Hematopoietic multipotent progenitor cell treated with erythropoietin and hydrocortisone succinate and interleukin-3 and kit ligand, for 4 days (in vitro differentiated cells): ENCODE results near the gene RGS17.
"Not testable (repeated sequence)": the region's sequence is repeated elsewhere in the genome, so short reads cannot be mapped to it uniquely, and the experiment has no call there.

ENCODE experiments used
- DNase-seq: peaks from one replicate; pipeline ENCODE4 v3.0.0-alpha.2; 2015

Gene RGS17

GRCh38 chr6:153028286-153028685 lies 102.8 kb downstream of the RGS17 start:
- no peak for DNase-seq

GRCh38 chr6:153027480-153027879 lies 103.6 kb downstream of the RGS17 start:
- DNase-seq, result no peak

GRCh38 chr6:153024709-153025017 lies 106.4 kb downstream of the RGS17 start:
- no peak for DNase-seq

DNA sequence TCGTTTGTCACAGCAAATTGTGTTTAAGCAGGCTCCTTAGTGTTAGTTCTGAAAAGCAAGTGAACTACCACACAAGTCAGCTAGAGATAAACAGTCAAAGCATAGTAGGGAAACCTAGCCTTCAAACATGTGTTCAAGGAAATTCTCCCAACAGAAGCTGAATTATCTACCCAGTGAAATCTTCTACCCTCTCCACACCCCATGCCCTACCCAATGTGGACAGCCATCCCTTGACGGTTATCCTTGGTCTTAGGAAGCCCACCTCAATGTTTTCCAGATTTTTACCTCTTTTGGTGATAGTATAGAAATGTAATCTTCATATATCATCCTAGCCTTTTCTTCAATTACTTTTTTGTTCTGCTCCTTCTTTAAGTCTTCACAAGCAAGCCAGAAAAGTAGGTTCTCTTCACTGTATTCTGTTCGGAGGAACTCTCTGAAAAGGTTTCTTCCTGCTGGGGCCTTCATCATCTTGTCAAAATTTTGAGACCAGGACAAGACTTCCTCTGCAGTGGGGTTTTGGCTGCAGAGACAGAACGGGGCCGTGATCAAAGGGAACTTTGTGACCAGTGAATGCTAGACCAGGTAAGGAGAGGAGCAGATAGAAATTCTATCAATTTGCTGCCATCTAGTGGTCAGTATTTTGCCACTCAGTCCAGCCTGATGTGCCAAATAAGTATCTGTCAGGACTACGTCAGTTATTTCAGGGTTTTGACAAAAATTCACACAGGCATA lies 106.9 kb downstream of the RGS17 start:
- peak; percentile 85 for DNase-seq

DNA sequence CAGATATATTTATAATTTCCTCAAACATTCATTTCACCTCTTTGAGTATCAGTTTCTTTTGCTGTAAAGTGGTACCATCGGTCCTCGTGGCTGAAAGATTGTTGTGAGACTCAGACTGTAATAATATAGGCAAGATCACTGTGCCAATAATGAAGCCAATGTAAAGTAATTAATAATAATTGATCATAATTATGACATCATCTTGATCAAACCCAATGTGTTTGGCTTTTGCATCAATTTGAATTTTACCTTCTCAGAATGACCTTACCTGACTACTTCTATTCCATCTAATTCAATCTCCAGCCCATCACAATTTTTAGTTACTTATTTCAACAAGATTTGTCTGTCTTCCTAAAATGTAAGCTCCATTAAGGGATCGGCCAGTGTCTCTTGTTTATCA lies 112.7 kb downstream of the RGS17 start:
- DNase-seq, result no peak

DNA sequence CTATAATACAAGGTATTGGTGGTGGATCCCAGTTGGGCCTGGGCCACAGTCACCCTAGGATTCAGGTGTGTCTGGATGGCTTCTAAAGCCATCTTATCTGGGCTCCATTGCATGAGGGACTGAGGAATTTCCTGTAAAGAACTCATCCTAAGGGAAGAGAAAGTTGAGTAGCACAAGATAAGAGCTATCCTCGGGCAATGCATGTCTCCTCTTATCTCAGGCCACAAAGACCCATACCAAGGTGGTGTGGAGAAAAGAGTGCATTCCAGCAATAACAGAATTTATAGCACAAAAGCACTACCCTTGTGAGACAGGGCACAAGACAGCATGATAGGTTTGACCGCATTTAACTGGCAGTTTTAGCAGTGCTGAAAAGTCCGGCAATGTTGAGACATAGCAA lies 114.2 kb downstream of the RGS17 start:
- no peak for DNase-seq

DNA sequence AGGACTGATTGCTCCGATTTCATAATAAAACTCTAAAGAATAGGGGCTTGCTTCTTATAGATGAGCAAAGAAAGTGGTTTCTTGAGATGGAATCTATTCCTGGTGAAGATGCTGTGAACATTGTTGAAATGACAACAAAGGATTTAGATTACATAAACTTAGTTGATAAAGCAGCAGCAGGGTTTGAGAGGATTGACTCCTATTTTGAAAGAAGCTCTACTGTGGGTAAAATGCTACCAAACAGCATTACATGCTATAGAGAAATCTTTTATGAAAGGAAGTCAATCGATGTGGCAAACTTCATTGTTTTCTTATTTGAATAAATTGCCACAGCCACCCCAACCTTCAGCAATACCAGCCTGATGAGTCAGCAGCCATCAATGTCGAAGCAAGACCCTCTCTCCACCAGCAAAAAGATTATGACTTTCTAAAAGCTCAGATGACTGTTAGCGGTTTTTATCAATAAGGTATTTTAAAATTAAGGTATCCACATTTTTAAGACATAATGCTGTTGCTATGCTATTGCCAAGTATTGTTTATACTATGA lies 115.9 kb downstream of the RGS17 start:
- DNase-seq, result peak; percentile 28

GRCh38 chr6:153013438-153013837 lies 117.6 kb downstream of the RGS17 start:
- DNase-seq, result peak; percentile 20

GRCh38 chr6:153012856-153013255 lies 118.2 kb downstream of the RGS17 start:
- DNase-seq, result no peak

- no peak for DNase-seq
Measured at GRCh38 chr6:153003366-153003690, 127.8 kb downstream of the RGS17 start.

- DNase-seq, result peak; percentile 99
Measured at GRCh38 chr6:153002613-153003365, 128.3 kb downstream of the RGS17 start, which contains the start of gene MTRF1L. MTRF1L (minus strand) TSS chr6:153002709; CDS start chr6:153002685, 24 bp downstream.

- peak; percentile 46 for DNase-seq
Measured at GRCh38 chr6:153001767-153002612, 129.1 kb downstream of the RGS17 start.

GRCh38 chr6:153000790-153001189 lies 130.3 kb downstream of the RGS17 start:
- not testable (repeated sequence) for DNase-seq

DNA sequence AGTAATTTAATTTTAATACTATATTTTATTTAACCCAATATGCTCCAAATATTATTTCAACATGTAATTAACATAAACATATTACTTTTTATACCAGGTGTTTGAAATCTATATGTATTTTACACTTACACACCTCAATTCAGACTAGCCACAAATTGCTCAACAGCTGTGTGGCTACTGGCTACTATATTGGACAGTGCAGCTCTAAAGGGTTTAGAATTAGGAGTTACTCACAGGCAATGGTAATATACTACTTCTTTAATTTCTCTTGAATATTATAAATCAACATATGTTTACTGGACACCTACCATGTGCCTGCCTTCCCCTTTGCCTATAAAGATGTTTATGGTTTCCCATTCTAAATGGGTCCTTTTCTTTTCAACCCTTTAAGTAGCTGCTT lies 130.8 kb downstream of the RGS17 start:
- DNase-seq, result no peak

- DNase-seq, result not testable (repeated sequence)
Measured at GRCh38 chr6:152999538-152999937, 131.5 kb downstream of the RGS17 start.

DNA sequence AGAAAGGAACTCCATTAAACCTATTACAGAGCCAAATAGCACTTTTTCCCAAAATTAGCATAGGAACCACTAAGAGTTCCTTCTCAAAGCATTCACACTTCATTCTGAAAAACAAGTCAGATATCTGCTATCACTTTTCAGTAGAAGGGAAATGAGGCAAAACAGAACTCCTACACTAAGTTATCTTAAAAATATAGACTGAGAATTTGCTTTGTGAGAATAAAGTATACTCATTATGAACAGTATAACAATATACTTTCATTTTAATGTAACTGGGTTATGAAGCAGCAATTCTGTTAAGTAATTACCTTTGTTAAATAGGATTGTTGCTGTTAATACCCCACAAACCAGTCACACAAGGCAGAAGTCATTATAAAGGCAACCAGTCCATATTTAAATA lies 137.2 kb downstream of the RGS17 start:
- no peak for DNase-seq

- DNase-seq, result peak; percentile 44
Measured at GRCh38 chr6:152993431-152993830, 137.7 kb downstream of the RGS17 start.

DNA sequence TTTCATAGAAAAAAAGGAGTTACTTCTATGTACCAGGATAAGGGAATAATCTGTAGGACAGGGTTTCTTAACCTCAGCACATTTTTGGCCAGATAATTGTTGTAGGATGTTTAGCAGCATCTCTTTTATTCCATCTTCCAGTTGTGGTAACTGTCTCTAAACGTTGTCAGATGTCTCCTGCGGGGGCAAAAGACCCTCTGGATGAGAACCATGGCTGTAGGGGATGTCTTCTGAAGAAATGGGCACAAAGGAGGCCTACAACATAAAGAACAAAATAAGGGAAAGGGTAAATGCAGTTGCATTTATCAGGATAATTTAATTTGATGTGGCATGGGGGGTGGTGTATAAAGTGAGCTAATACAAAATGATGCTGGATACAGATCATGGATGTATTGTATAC lies 144.1 kb downstream of the RGS17 start:
- DNase-seq, result no peak

DNA sequence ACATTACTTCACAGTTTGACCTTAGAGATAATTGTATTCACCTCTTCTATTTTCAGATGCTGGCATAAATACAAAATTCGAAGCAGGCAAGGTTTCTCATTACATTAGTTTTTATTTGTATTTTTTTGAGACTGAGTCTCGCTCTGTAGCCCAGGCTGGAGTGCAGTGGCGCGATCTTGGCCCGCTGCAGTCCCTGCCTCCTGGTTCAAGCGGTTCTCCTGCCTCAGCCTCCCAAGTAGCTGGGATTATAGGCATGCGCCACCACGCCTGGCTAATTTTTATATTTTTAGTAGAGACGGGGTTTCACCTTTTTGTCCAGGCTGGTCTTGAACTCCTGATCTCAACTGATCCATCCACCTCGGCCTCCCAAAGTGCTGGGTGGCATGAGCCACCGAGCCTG lies 145.8 kb downstream of the RGS17 start:
- not testable (repeated sequence) for DNase-seq

DNA sequence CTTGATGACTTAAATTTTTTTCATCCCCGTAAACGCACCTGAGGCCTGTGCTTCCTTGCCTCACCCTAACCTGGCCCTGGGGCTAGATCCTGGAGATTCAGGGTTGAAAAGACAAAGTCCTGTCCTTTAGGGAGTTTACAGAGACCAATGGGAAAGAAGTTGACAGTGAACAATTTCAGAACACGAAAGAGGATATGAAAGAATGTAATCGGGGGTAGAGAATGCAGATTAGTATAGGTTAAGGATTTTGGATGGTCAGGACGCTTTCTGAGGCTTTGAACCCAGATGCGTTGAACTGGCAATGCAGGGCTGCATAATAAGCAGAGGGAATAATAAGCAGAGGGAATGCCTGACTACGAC lies 146.6 kb downstream of the RGS17 start:
- DNase-seq, result no peak

- DNase-seq, result peak; percentile 94
Measured at GRCh38 chr6:152983637-152984512, 147.2 kb downstream of the RGS17 start.

DNA sequence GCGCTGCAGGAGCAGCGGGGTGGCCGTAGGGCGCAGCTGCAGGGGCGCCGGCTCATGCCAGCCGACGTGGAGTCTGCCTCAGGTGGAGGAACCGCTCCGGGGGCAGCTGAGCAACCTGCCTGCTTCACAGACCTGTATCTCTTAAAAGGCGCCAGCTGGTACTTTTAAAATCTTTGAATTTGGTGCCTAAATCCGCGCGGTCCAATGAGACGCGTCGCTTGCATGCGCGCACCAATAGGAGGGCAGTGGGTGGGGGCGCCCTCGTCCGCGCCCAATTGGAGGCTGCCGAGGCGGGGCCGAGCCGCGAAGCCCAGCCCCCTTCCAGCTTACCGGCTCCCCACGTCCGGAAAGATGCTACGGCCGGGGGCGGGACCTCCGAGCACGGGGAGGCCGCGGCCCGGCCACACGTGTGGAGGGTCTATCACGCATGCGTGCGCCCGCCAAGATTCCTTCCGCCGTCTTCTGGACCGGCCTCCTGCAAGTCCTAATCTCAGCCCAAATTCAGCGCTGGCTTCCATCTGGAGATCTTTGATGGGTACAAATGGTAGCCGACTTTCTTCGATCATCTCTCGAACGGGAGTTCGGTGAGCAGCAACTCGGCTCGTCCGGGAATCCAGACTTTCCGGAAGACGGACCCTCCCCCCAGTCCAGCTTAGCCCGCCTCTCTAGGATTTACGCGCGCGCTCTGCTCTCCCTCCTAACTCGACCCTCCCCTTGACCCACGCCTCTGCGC lies 148.0 kb downstream of the RGS17 start, which contains the start of gene FBXO5:
FBXO5 (minus strand) TSS at position 138 of the 733 bp plus-strand sequence; CDS start at position 56, 82 bp downstream.
- DNase-seq, result peak; percentile 99
